Measurements from ENCODE around the gene WDR18. TPM values are rescaled to one million over a fixed set of nuclear protein-coding genes. Genes with fewer than 3 reads are reported as not detected.

WDR18 gene
- total and polyA plus RNA-seq, 2 of the 8 experiments (the other 6 are each of a cell fraction or from before 2014, with no cell fraction given) = 87.7 to 177 TPM

DNA sequence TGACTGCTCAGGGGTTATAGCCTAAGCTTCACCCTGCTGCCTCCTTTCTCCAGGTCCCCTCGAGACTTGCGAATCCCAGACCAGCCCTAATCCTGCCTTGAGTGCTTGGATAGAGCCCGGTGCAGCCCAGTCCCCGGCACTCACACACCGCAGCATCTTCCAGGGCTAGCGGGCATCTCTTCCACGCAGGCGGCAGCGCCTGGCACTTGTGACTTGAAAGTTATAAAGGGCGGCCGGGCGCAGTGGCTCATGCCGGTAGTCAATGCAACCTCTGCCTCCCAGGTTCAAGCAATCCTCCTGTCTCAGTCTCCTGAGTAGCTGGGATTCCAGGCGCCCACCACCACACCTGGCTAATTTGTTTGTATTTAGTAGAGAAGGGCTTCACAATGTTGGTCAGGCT, 1.9 kb downstream of the WDR18 start (continued):
- no peak for TF ChIP-seq SIX5 (IDR thresholded peaks at IDR 0.05; ENCODE audit: low read depth, low read length)
- no peak for TF ChIP-seq EGR1 (IDR thresholded peaks at IDR 0.05; ENCODE audit: borderline replicate concordance, low read depth, low read length)

All from H1 (cell line).